ENCODE measurements around the gene FDCSP.
"Not testable (repeated sequence)": the region's sequence is repeated elsewhere in the genome, so short reads cannot be mapped to it uniquely, and the experiment has no call there.

The FDCSP gene

DNA sequence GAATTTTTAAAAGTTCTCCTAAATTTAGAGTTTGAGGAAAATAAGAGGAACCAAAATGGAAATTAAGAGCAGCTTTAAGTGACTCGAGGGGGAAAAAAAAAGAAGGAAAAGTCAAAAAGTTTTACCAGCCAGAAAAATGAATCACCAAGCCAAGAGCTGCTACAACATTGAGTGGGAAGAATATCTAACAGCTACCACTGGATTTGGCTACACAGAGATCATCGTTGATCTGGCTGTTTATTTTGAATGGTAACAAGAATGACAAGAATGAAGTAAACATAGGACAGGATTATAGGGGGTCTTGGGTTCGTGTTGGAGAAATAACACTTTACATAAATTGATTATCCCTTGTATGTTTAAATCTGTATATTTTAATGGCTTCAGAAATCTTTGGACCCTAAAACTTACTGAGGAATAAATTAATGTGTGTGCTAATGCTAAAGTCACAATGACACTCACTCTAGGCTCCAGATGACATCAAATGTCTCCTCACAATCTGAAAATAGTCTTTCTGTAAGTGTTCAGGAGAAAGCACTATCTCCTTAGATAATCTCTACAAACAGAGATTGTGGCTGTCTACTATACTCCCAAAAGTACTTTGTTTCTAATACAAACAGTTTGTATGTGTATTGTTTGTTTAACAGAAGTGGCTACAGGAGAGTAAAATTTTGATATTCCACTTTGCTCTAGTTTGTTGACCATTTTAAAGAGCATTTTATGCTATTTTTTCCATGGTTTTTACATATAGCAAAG lies 13.4 kb downstream of the FDCSP start:
- no peak for DNase-seq (ENCODE audit: low read depth)

DNA sequence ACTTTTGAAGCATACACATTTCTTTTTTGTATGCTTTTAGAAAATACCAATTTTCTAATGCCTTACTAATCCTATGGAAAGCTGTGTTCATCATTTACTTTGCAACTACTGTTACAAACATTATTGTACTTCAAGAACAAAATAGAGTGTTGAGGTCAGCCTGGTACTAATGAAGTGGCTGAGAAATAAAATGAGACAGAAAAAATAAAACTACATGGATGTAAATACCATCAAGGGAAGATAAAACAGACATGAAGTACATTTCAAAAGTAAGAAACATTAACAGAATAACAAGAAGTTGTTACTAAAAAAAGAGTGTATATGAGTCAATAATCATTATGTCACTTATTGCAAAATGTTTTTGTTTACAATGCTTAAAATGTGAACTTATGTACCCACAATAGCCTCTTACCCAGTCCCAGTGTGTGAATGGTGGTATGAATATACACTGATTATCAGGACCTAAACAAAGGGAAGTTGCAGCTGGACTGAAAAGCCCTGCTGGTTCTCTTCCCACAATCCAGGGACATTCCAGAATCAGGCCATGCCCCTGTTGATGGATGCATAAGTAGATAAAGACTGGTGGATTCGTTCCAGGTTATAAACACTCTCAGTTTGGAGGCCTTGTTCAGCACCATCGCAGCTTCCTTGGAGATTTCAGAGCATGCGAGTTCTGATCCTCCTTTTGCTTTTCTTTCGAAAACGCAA lies 14.1 kb downstream of the FDCSP start:
- no peak for DNase-seq (ENCODE audit: low read depth)

DNA sequence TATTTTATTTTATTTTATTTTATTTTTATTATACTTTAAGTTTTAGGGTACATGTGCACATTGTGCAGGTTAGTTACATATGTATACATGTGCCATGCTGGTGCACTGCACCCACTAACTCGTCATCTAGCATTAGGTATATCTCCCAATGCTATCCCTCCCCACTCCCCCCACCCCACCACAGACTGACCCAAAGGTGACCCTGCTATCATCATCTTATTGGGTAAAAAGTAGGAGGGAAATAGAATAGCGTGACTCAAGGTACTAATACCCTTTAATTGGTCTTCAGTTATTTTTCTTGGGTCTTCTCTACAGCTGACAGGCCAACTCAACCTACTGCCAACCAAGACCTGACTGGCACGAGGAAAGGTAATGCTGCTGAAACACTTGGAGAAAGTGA lies 16.4 kb downstream of the FDCSP start, which contains the start of gene CSN3:
Gene CSN3, plus strand, starts transcription at position 301 of the 400 bp plus-strand sequence. CDS start 2,223 bp downstream, outside the sequence.
- not testable (repeated sequence) for DNase-seq (ENCODE audit: low read depth)

DNA sequence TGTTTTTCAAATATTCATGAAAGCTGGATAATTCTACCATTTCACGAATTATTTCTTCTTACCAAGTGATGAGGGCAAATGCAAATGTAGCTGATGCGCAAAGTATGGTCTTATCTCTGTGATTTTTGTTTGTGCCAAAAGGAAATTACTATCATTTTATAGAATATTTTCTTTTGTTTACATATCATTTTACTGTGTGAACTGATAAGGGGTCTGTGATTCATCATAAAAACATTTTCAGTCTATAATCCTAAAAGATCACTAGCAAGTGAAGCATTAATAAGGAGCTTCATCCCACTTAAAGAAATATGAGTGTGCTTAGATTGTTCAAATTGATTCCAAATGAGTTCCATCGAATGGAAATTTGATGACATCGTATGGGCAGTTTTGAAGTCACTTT lies 17.2 kb downstream of the FDCSP start:
- no peak for DNase-seq (ENCODE audit: low read depth)

DNA sequence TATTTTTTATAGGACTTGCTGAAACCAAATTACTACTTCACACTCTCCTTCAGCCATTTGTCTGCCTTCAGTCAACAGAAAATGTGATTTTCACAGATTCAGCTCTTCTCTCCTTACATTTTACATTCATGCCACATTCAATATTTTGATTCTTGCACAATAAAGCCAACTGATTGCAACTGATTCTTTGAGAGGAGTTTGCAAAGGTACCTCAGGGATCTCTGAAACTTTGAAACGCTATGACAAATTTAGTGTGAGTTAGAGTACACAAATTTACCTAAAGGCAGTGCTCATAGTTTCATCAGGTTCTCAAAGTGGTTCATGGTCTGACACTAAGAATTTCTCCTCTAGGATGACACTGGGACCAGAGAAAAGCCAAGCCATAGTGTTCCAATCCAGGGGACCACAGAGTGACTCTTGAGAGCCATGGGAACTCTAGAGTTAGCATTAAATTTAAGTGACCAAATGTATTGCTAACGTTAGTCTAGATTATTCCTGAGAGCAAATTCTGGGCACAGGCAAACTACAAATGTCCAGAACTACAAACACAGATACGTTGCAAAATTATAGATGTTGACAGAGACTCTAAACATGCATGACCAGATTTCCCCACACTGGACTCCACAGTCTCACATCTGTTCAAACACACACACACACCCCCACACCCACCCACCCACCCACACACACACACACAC lies 25.5 kb downstream of the FDCSP start:
- no peak for DNase-seq (ENCODE audit: low read depth)

DNA sequence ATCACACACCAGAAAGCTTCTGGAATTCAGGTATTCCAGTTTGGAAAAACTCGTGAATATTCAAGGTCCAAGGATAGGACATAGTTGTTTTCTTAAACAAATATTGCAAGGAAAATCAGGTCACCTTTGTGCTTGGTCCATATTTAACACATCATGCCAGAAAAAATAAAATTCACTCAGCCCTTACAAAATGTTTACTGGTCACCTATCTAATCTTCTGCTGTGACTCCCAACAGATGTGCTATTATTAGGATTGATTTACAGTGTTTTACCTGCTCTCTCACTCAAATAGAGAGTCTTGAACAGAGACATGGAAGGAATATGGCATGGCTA lies 26.0 kb downstream of the FDCSP start:
- no peak for DNase-seq (ENCODE audit: low read depth)

DNA sequence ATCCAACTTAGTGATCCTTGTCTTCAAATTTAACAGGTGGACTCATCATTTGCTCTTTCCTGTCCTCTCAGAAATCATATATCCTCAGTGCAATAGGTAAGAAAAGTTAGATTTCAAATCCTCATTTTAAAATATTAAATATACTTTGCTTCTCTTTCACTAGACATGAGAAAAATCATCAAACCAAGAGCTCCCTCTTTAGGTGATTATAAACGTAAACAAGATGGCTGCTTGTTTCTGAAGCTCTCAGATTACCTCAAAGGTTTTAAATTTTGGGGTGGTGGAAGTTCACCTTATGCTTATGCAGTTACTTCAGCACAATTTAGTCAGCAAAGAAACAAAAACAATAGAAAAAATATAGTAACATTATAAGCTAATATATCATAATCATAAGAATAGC lies 43.8 kb downstream of the FDCSP start:
- no peak for DNase-seq (ENCODE audit: low read depth)

DNA sequence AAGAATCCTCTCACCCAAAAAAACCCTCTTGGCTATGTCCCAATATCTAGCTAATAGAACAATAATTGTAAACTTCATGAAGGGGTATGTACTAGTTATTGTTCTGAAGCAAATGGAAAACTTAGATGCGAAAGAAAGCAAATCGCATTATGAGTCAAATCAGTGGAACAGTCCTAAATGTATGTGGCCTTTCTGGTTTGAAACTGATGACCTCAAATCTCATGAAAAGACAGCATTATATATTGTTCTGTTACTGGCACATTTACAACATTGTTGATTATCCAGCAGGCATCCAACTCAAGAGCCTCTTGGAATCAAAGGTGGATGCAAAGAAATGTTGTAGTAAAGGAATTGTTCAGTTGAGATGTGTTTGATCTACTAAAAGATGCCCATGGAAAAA lies 51.2 kb downstream of the FDCSP start:
- DNase-seq (ENCODE audit: low read depth), result no peak

DNA sequence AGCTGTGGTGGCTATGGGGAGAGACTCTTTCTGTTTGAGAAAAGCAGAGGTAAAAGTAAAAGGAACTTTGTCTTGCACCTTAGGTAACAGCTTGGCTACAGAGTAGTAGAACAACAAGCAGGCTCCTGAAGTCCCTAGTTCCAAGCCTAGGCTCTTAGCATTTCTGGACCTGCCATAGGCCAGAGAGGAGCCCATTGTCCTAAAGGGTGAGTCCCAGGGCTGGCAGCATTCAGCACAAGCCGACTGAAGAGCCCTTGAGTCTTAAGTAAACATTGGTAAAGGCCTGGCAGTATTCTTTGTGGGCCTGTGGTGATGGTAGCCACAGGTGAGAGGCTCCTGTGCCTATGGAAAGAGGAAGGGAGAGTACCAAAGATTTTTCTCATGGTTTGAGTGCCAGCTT lies 54.6 kb downstream of the FDCSP start:
- no peak for DNase-seq (ENCODE audit: low read depth)
